H1 (cell line): Measurements from ENCODE around the gene CEBPG. TPM values are rescaled to one million over a fixed set of nuclear protein-coding genes. Genes with fewer than 3 reads are reported as not detected.

Source experiments
- CHD7 ChIP-seq: fragments of 300-600 bp; sonication (generic); IDR thresholded peaks from 2 replicates; pipeline ENCODE4 v1.7.1; 2012; ENCODE audit warnings: low read length, moderate library complexity, mild to moderate bottlenecking, inconsistent platforms; ENCODE audit not compliant: insufficient replicate concordance
- E2F6 ChIP-seq: IDR thresholded peaks from 2 replicates; pipeline ENCODE4 v1.6.1; 2012; ENCODE audit warnings: inconsistent platforms
- EP300 ChIP-seq, 2 experiments: IDR thresholded peaks; 1 replicate in 1 of 2; 2 replicates in 1 of 2; pipeline ENCODE4 v1.6.1; 2011 to 2012; ENCODE audit warnings: low read depth in 2 of 2, low read length in 2 of 2, mild to moderate bottlenecking in 2 of 2, borderline replicate concordance in 1 of 2, inconsistent platforms in 1 of 2, moderate library complexity in 1 of 2
- KDM1A ChIP-seq: fragments of 200-600, 300-600 bp; sonication (generic); IDR thresholded peaks from 2 replicates; pipeline ENCODE4 v1.7.1; 2016; ENCODE audit warnings: mild to moderate bottlenecking, low read length, borderline replicate concordance
- KDM4A ChIP-seq: IDR thresholded peaks from one replicate; pipeline ENCODE4 v1.7.1; 2012; ENCODE audit warnings: low read depth, mild to moderate bottlenecking, moderate library complexity, low read length, inconsistent platforms; ENCODE audit not compliant: severe bottlenecking
- RAD21 ChIP-seq, 2 experiments: IDR thresholded peaks in 1 of 2; conservative IDR thresholded peaks in 1 of 2; 2 replicates each; pipeline ENCODE4 v1.6.1; 2011; ENCODE audit warnings: low read depth in 2 of 2, low read length in 2 of 2, improper control_type of control experiment in 1 of 2, inconsistent platforms in 1 of 2, mild to moderate bottlenecking in 1 of 2, moderate library complexity in 1 of 2
- SUZ12 ChIP-seq: fragments of 200-600 bp; sonication (generic); IDR thresholded peaks from 2 replicates; pipeline ENCODE4 v1.6.1; 2012; ENCODE audit warnings: mild to moderate bottlenecking, inconsistent platforms, low read length, moderate library complexity, mixed read lengths
- TCF12 ChIP-seq: IDR thresholded peaks from 2 replicates; pipeline ENCODE4 v1.6.1; 2011; ENCODE audit warnings: low read depth, mild to moderate bottlenecking, low read length
- polyA plus RNA-seq, 7 experiments: library from polyadenylated mRNA; depleted of rRNA in 3 of 7; stranded (reverse) in 5 of 7; unstranded in 2 of 7; fragments of >200 nt in 5 of 7; fragments of 200-250 nt in 2 of 7; gene quantifications; 1 replicate in 5 of 7; 2 replicates in 1 of 7; 4 replicates in 1 of 7; pipeline versions ENCODE4 v1.2.1 to v1.2.3, GENCODE V29; 2011 to 2013; ENCODE audit warnings: missing spikeins in 2 of 7, mixed read lengths in 2 of 7
- total RNA-seq: library from RNA; stranded (reverse); fragmentation: NEBNext Ultra II Directional; extraction: Animal tissue kit (Norgen Biotek cat#: 25700); gene quantifications from 2 replicates; pipeline ENCODE4 v1.2.1, GENCODE V29; 2021

CEBPG gene
- total and polyA plus RNA-seq, 2 of the 8 experiments (the other 6 are each of a cell fraction or from before 2014, with no cell fraction given), result 12.3 to 35.4 TPM

DNA sequence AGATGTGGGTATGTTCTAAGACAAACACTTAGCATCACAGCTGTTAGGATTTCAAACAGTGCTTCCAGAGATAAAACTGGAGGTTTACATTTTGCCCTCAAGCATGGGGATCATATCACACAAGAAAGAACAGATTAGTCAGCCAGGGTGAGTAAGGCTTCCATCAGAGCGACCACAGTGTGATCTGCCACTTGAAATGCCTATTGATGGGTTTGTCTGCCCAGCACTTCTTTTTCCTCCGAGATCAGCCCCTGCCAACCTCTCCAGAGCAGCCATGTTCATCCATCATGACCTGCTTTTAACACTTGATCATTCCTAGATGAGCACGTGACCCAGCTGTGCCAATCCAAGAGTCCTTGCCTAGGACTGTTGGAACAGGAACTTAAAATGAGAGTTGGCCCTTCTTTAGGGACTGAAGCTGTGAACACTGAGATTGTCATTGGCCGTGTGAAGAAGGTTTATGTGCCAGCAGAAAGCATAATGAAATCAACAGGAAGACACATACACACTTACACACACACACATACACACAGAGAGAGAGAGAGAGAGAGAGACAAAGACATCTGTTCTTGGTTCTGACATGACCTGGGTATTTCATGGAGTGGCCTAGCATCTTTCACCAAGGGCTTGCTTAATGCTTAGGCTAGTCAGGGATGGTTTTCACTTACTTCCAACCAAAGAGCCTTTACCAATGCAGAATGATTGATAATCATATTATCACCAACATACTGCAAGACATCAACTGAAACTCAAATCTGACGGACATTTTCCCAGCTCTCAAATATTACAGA lies 5.2 kb upstream of the CEBPG start (continued):
- TF ChIP-seq CHD7 (no peak), EP300 (IDR thresholded peaks at IDR 0.05; ENCODE audit: borderline replicate concordance in 1 of 2, low read depth in 2 of 2, low read length in 2 of 2) (no peak), KDM1A (no peak), E2F6 (no peak), RAD21 (IDR thresholded peaks at IDR 0.05 in 1 of 2, conservative IDR thresholded peaks at IDR 0.05 in 1 of 2; ENCODE audit: low read depth in 2 of 2, low read length in 2 of 2) (no peak), SUZ12 (no peak), TCF12 (no peak), KDM4A (no peak)
